Pancreas (tissue), 10 donors: ENCODE data around the gene KAZN. TPM values are rescaled to one million over a fixed set of nuclear protein-coding genes. Genes with fewer than 3 reads are reported as not detected.
A peak's percentile ranks its signal among the peaks of the same experiment; 100 is the strongest.

Source experiments
- ATAC-seq, 4 donors: fragments of 200-7000 bp; cut with Tn5 transposase; one replicate each; pipeline versions ENCODE4 v1.8.0 to v1.9.1; 2020; ENCODE audit warnings: mild to moderate bottlenecking in 4 of 4, moderate library complexity in 4 of 4
- DNase-seq, 6 donors: peaks; one replicate each; pipeline ENCODE4 v3.0.0-alpha.2; 2020
- FAIRE-seq: peaks from 2 replicates; lab custom pipeline; 2012; peaks lifted over from hg19 to GRCh38; lab: Jason Lieb, UNC
- H3K27ac ChIP-seq, 4 donors: fragments of 200-600 bp; sonication (generic); 1 replicate in 3 of 4; 2 replicates in 1 of 4; pipeline versions ENCODE4 v1.5.0 to v1.8.0; 2020
- H3K27me3 ChIP-seq, 4 donors: fragments of 200-600 bp; one replicate each; pipeline ENCODE4 v1.8.0; 2021
- H3K36me3 ChIP-seq, 3 donors: fragments of 200-600 bp; sonication (generic) in 1 of 3; one replicate each; pipeline versions ENCODE4 v1.5.0 to v1.8.0; 2020 to 2021
- H3K4me1 ChIP-seq, 3 donors: fragments of 200-600 bp; one replicate each; pipeline ENCODE4 v1.8.0; 2021
- H3K4me3 ChIP-seq, 4 donors: fragments of 200-600 bp; sonication (generic) in 2 of 4; one replicate each; pipeline versions ENCODE4 v1.5.0 to v1.8.0; 2020 to 2021
- H3K9me3 ChIP-seq, 4 donors: fragments of 200-600 bp; one replicate each; pipeline ENCODE4 v1.8.0; 2021
- CTCF ChIP-seq, 4 donors: fragments of 200-600 bp; sonication (generic) in 3 of 4; IDR thresholded peaks; one replicate each; pipeline versions ENCODE4 v1.5.0 to v1.8.0; 2021; ENCODE audit warnings: antibody characterized with exemption in 4 of 4
- WGBS, 2 donors: extraction: QIAGEN DNeasy Blood & Tissue Kit; methylation state at CpG; one replicate each; pipeline ENCODE4 v1.1.7; 2013; 5-methylcytosine and 5-hydroxymethylcytosine counted together
- intact Hi-C, 3 donors: fragments of 100-400 bp; cut with DNase I; formaldehyde crosslinking; loops; one replicate each; pipeline versions ENCODE4 v1.11.1 to v1.14.2; 2022
- polyA plus RNA-seq, 2 donors: library from polyadenylated mRNA; stranded (reverse); fragments of 200-250 nt; gene quantifications; one replicate each; pipeline ENCODE4 v1.2.3, GENCODE V29; 2013
- total RNA-seq, 6 donors: library from RNA; stranded (reverse); fragmentation: NEBNext Ultra II Directional in 4 of 6; extraction: Animal tissue kit (Norgen Biotek cat#: 25700) in 4 of 6; gene quantifications; one replicate each; pipeline versions ENCODE4 v1.2.1 to v1.2.4, GENCODE V29; 2021 to 2023
- donor health status: healthy with polysubstance abuse.
- donor health status: DM: no; HTN: no; CAD: no; lungs with moderate emphysema.
- donor health status: DM: no; HTN: no; CAD: no.
- donor health status: control.
- donor health status: control.
- donor health status: Bipolar disorder and iron deficiency.
- donor health status: DM: yes; HTN: yes; CAD: no.
- donor health status: DM: no; HTN: no; CAD: no.
- donor health status: DM: no; HTN: no; CAD: no.
- donor health status: DM: yes; HTN: yes; CAD: no.

Gene KAZN
- total and polyA plus RNA-seq, 8 donors: 2.4 to 6.0 (median 4.1) TPM

- DNase-seq: peak in 2 of 6 donors; percentile 9 to 29
- TF ChIP-seq CTCF (IDR thresholded peaks at IDR 0.05): no peak
- ATAC-seq: peak; percentile 32 to 64 (median 48)
- WGBS, 2 donors: 57 to 65% methylated on average over 9 of the region's 9 CpGs
- intact Hi-C loops: no loop called here
- Histone ChIP-seq H3K36me3 (no peaks in the 10 kb centered on the region), H3K27me3 (no peaks in the 10 kb centered on the region), H3K4me3 (no peak overlapping the region), H3K4me1 (peaks cover 0 to 10% (median 0%) of the 10 kb centered on the region in 3 donors), H3K27ac (peak overlapping the region in 2 of 4 donors; percentile 15 to 50), H3K9me3 (no peaks in the 10 kb centered on the region)
- no peak for FAIRE-seq
These were observed 187.7 kb downstream of the KAZN start for GRCh38 chr1:14786109-14786675.

DNA sequence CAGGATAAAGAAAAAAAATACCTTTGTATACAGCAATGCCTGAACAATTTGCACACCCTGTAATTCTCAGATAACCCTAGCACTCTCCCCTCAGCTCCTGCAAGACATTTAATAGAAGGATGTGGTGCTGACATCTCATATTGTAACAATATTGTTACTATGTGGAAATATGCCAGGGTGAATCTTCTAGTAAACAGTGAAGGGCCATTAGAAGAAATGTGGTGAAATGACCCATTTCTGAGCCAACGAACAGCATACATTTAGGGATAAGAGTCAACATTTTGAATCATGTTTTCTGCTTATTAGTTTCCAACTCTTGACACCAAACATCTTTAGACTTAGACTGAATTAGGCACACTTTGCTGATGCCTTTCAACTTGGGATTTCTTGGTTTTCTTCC is 188.2 kb downstream of the KAZN start:
- intact Hi-C loops: no loop called here
- Histone ChIP-seq H3K36me3 (no peaks in the 10 kb centered on the region), H3K4me1 (peaks cover 0 to 10% (median 0%) of the 10 kb centered on the region in 3 donors), H3K4me3 (no peak overlapping the region), H3K27ac (peak overlapping the region in 1 of 4 donors; percentile 50), H3K27me3 (no peaks in the 10 kb centered on the region), H3K9me3 (no peaks in the 10 kb centered on the region)
- WGBS, 2 donors: 64 to 65% methylated on average over 1 of the region's 1 CpG
- DNase-seq: no peak
- FAIRE-seq: no peak
- TF ChIP-seq CTCF (IDR thresholded peaks at IDR 0.05): no peak
- no peak for ATAC-seq

- ATAC-seq: peak; percentile 80 to 85 (median 82)
- peak in 3 of 6 donors; percentile 14 to 51 (median 36) for DNase-seq
- Histone ChIP-seq H3K27ac (peak overlapping the region in 1 of 4 donors; percentile 22), H3K9me3 (no peaks in the 10 kb centered on the region), H3K4me1 (peaks cover 0 to 10% (median 0%) of the 10 kb centered on the region in 3 donors), H3K36me3 (no peaks in the 10 kb centered on the region), H3K4me3 (no peak overlapping the region), H3K27me3 (no peaks in the 10 kb centered on the region)
- TF ChIP-seq CTCF (IDR thresholded peaks at IDR 0.05): no peak
- FAIRE-seq: no peak
- intact Hi-C loops: no loop called here
- 32 to 46% methylated on average over 10 of the region's 10 CpGs for WGBS, 2 donors
These were observed 189.1 kb downstream of the KAZN start for GRCh38 chr1:14787604-14788003.

GRCh38 chr1:14788080-14788479 is 189.6 kb downstream of the KAZN start:
- H3K27ac ChIP-seq: no peak overlapping the region
- no peaks in the 10 kb centered on the region for H3K9me3 ChIP-seq
- DNase-seq: no peak
- FAIRE-seq: no peak
- no peak overlapping the region for H3K4me3 ChIP-seq
- no peaks in the 10 kb centered on the region for H3K36me3 ChIP-seq
- ATAC-seq: peak in 3 of 4 donors; percentile 18 to 50 (median 39)
- 68 to 69% methylated on average over 7 of the region's 7 CpGs for WGBS, 2 donors
- peaks cover 0 to 10% (median 0%) of the 10 kb centered on the region in 3 donors for H3K4me1 ChIP-seq
- no peak for TF ChIP-seq CTCF (IDR thresholded peaks at IDR 0.05)
- intact Hi-C loops: no loop called here
- no peaks in the 10 kb centered on the region for H3K27me3 ChIP-seq

DNA sequence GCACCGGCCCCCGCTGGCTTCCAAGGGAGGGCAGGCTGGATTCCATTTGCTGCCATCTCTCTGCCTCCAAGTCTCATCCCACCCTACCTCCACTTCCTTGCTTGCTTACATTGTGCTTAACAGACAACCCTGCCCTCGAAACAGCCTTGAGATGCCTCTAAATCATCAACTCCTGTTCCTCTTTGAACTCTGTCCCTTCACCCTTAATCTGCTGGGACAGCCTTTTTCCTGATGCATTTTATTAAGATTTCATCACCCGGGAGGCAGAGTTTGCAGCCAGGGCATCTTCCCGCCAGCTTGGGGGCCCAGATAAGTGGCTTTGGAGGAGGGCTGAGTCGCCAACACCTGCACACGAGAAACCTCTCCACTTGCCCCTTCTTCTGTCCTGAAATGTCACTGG is 192.5 kb downstream of the KAZN start:
- no peak for TF ChIP-seq CTCF (IDR thresholded peaks at IDR 0.05)
- Histone ChIP-seq H3K9me3 (no peaks in the 10 kb centered on the region), H3K27me3 (no peaks in the 10 kb centered on the region), H3K4me1 (peaks cover 0 to 8% (median 0%) of the 10 kb centered on the region in 3 donors), H3K36me3 (no peaks in the 10 kb centered on the region), H3K4me3 (no peak overlapping the region), H3K27ac (no peak overlapping the region)
- FAIRE-seq (no peak), ATAC-seq (no peak), DNase-seq (no peak)
- 68% methylated on average over 7 of the region's 7 CpGs for whole genome bisulfite sequencing, 2 donors
- intact Hi-C loops: no loop called here
